IPS-11a (cell line): ENCODE measurements around the gene FAM20C.

Experiments
- H3K4me3 ChIP-seq: one replicate; pipeline ENCODE4 v1.5.1; 2013; ENCODE audit warnings: low read depth, low read length, control low read depth

Gene FAM20C

GRCh38 chr7:266851-267840 is 74.8 kb downstream of the FAM20C start:
- no peak overlapping the region for H3K4me3 ChIP-seq

GRCh38 chr7:268991-269390 is 76.6 kb downstream of the FAM20C start:
- no peak overlapping the region for H3K4me3 ChIP-seq

- no peak overlapping the region for H3K4me3 ChIP-seq
Observed at GRCh38 chr7:269721-270120, 77.3 kb downstream of the FAM20C start.

GRCh38 chr7:270351-270983 is 78.1 kb downstream of the FAM20C start:
- no peak overlapping the region for H3K4me3 ChIP-seq

- H3K4me3 ChIP-seq = no peak overlapping the region
Observed at GRCh38 chr7:271266-272107, 79.1 kb downstream of the FAM20C start.

- H3K4me3 ChIP-seq = no peak overlapping the region
Observed at GRCh38 chr7:272108-272615, 79.8 kb downstream of the FAM20C start.

GRCh38 chr7:272631-273030 is 80.3 kb downstream of the FAM20C start:
- no peak overlapping the region for H3K4me3 ChIP-seq

GRCh38 chr7:273327-273726 is 81.0 kb downstream of the FAM20C start:
- H3K4me3 ChIP-seq = no peak overlapping the region

GRCh38 chr7:274266-274665 is 81.9 kb downstream of the FAM20C start:
- no peak overlapping the region for H3K4me3 ChIP-seq

GRCh38 chr7:276230-276835 is 84.0 kb downstream of the FAM20C start:
- no peak overlapping the region for H3K4me3 ChIP-seq

- no peak overlapping the region for H3K4me3 ChIP-seq
Observed at GRCh38 chr7:277228-277627, 84.9 kb downstream of the FAM20C start.

GRCh38 chr7:278081-278480 is 85.7 kb downstream of the FAM20C start:
- H3K4me3 ChIP-seq = no peak overlapping the region

GRCh38 chr7:279821-280220 is 87.5 kb downstream of the FAM20C start:
- no peak overlapping the region for H3K4me3 ChIP-seq

GRCh38 chr7:280461-280860 is 88.1 kb downstream of the FAM20C start:
- H3K4me3 ChIP-seq = no peak overlapping the region

GRCh38 chr7:281637-282036 is 89.3 kb downstream of the FAM20C start:
- no peak overlapping the region for H3K4me3 ChIP-seq

GRCh38 chr7:282621-283020 is 90.2 kb downstream of the FAM20C start:
- H3K4me3 ChIP-seq = no peak overlapping the region

- H3K4me3 ChIP-seq = no peak overlapping the region
Observed at GRCh38 chr7:284762-285722, 92.7 kb downstream of the FAM20C start.

- no peak overlapping the region for H3K4me3 ChIP-seq
Observed at GRCh38 chr7:285731-286130, 93.4 kb downstream of the FAM20C start.

- no peak overlapping the region for H3K4me3 ChIP-seq
Observed at GRCh38 chr7:286266-286665, 93.9 kb downstream of the FAM20C start.
